ENCODE measurements around the gene CALCOCO1.

The CALCOCO1 gene

DNA sequence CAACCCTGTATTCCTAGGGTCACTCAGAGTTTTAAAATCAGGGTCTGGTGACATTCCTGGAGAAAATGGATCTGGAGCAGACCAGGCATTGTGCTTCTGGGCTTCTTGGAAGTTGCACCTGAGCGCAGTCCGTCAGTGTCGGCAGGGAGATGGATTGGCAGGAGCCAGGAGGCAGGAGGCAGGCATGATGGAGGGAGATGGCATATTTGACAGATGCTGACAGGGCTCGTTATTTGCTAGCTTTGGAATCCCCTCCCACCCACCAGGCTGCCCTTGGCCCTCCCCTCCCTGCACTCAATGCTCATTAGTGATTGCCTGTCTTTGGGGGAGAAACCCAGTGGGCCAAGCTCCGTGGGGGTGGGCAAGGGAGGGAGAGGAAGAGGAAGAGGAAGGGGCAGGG lies 19.8 kb upstream of the CALCOCO1 start:
- FAIRE-seq (no peak), DNase-seq (ENCODE audit: insufficient read length, low spot score) (no peak)
- TF ChIP-seq, protein P1, sequence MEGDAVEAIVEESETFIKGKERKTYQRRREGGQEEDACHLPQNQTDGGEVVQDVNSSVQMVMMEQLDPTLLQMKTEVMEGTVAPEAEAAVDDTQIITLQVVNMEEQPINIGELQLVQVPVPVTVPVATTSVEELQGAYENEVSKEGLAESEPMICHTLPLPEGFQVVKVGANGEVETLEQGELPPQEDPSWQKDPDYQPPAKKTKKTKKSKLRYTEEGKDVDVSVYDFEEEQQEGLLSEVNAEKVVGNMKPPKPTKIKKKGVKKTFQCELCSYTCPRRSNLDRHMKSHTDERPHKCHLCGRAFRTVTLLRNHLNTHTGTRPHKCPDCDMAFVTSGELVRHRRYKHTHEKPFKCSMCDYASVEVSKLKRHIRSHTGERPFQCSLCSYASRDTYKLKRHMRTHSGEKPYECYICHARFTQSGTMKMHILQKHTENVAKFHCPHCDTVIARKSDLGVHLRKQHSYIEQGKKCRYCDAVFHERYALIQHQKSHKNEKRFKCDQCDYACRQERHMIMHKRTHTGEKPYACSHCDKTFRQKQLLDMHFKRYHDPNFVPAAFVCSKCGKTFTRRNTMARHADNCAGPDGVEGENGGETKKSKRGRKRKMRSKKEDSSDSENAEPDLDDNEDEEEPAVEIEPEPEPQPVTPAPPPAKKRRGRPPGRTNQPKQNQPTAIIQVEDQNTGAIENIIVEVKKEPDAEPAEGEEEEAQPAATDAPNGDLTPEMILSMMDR (IDR thresholded peaks at IDR 0.05; ENCODE audit: insufficient read depth, missing control alignments) = no peak

DNA sequence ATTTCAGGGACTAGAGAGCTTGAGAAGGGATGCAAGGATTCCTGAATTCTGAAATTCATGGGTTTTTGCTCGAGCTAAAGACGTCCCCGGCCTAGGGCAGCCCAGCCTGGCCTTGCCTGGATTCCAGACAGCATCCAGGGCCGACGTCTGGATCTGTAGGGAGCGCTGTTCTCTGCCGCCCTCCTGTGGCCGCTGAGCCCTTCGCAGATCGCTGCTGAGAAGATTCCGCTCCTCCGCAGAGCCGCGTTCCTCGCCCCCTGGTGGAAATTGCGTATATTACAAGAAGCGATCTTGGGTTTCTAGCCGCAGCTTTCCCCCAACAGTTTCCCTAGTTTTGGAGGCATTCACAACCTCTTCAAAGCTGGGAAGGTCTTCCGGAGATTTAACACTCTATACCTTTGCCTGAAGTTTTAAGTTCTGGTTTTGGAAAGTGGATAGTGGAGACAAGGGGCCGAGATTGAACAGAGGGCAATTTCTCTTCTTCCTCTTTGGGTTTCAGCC lies 19.4 kb upstream of the CALCOCO1 start:
- TF ChIP-seq, protein P1 (IDR thresholded peaks at IDR 0.05; ENCODE audit: insufficient read depth, missing control alignments) = peak; percentile 100
- DNase-seq (ENCODE audit: insufficient read length, low spot score) = peak; percentile 79
- FAIRE-seq = no peak

DNA sequence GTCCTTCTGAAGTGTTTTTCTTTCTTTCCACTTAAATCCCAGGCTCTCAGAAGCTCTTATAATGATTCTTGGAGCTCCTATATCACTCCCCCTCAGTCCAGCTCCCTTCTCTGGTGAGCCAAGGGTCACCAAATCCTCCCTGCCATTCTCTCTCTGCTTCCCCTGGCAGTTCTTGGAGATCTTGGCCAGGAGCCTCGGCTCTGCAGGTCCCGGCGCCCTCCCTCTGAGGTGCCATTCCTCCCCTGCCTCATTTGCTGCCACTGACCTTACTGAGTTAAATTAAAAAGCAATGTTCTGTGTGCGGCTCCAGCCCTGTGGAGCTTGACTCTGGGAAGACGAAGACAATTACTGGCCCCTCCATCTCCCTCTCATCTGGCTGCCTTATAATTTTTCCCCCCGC lies 17.5 kb upstream of the CALCOCO1 start:
- FAIRE-seq (no peak), DNase-seq (ENCODE audit: insufficient read length, low spot score) (no peak)
- TF ChIP-seq, protein P1 (IDR thresholded peaks at IDR 0.05; ENCODE audit: insufficient read depth, missing control alignments) = no peak

DNA sequence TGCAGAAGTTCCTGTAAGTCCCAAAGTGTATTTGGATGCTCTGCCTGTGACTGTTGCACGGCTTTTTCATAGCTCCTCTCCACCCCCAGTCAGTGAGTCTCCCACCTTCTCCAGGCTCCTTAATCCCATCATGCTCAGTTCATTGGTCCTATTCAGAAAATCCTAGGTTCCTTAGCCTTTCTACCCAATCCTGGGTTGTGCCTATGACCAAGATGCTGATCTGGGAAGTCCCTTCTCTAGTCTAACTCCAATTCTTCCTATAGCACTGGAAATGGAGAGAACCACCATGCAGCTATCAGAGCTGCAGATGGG lies 16.8 kb upstream of the CALCOCO1 start:
- no peak for FAIRE-seq

DNA sequence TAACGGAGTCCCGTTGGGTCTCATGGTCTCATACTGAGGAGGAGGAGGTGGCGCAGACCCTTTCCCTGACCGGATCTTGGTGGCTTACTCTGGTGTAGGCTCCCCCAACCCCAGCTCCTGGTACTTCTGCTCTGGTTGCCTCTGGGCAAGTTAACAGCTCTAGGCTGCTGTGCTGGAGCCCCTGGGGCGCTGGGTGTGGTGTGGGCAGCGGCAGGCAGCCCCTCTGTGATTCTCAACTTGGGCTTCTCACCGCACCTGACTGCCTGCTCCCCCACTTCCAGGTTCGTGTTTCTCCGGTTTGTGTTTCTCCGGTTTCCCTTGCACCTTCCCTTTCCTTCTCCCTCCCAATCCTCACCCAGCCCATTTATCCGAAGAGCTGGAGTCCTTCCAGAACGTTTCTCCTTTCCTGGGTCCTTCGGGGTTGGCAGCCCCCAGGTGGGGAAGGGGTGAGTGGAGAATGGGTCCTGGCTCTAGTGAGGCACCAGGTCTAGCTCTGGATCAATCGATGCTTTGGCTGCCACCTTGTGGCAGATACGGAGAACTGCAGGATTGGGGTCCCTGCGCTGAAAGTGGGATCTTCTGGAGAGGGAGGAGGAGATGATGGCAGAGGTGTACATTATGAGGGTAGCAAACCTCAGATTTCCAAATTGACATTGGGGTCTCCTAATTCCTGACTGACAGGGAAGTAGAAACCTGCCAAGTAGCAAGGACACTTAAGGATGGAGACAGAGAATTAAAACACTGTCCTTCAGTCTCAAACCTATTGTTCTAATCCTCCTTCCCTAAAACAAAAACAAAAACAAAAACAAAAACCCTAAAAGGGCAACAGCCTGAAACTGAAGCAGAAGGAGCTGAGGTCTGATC lies 16.2 kb upstream of the CALCOCO1 start:
- TF ChIP-seq, protein P1 (IDR thresholded peaks at IDR 0.05; ENCODE audit: insufficient read depth, missing control alignments) = peak; percentile 85
- FAIRE-seq (no peak), DNase-seq (ENCODE audit: insufficient read length, low spot score) (peak; percentile 65)

More for the DNA sequence above, 16.8 kb upstream of the CALCOCO1 start:
- TF ChIP-seq, protein P1 (IDR thresholded peaks at IDR 0.05; ENCODE audit: insufficient read depth, missing control alignments) = no peak
- no peak for DNase-seq (ENCODE audit: insufficient read length, low spot score)

DNA sequence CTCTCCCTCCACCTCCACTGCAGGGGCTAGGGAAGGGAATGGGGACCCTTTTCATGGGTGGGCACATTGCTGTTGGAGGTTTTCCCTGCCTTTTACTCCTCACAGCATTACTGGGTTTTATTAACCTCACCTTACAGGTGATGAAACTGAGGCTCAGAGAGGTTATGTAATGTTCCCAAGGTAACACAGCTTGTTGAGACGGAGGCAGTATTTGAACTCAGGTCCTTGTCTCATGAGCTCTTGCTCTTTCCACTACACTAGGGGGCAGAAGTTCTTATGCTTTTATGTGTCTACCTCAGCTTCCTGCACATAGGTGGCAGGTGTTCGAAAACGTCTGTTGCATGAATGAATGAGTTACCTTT lies 12.9 kb upstream of the CALCOCO1 start:
- TF ChIP-seq, protein P1 (IDR thresholded peaks at IDR 0.05; ENCODE audit: insufficient read depth, missing control alignments) = no peak
- no peak for DNase-seq (ENCODE audit: insufficient read length, low spot score)
- no peak for FAIRE-seq

Measured in D721Med (cell line).